Measurements from ENCODE around the gene LIN7A.

Gene LIN7A

GRCh38 chr12:80752464-80752863 lies 185.3 kb downstream of the LIN7A start:
- DNase-seq (ENCODE audit: low read depth in 2 of 2) = no peak

- DNase-seq (ENCODE audit: low read depth in 2 of 2) = no peak
Observed at GRCh38 chr12:80749456-80749855, 188.3 kb downstream of the LIN7A start.

- no peak for DNase-seq (ENCODE audit: low read depth in 2 of 2)
Observed at GRCh38 chr12:80747800-80748199, 189.9 kb downstream of the LIN7A start.

GRCh38 chr12:80745851-80746505 lies 191.8 kb downstream of the LIN7A start:
- no peak for DNase-seq (ENCODE audit: low read depth in 2 of 2)
